SW480 (cell line): ENCODE results near the gene AHDC1.

Experiments used
- DNase-seq: peaks from one replicate; pipeline ENCODE4 v3.0.0-alpha.2; 2016; ENCODE audit warnings: low spot score

Gene AHDC1

GRCh38 chr1:27584453-27584852 is 19.5 kb downstream of the AHDC1 start:
- DNase-seq: no peak

- no peak for DNase-seq
Measured at GRCh38 chr1:27583479-27583878, 20.5 kb downstream of the AHDC1 start.

GRCh38 chr1:27581823-27582243 is 22.1 kb downstream of the AHDC1 start:
- no peak for DNase-seq

- DNase-seq: no peak
Measured at GRCh38 chr1:27577504-27578188, 26.3 kb downstream of the AHDC1 start.

GRCh38 chr1:27576806-27577227 is 27.1 kb downstream of the AHDC1 start:
- no peak for DNase-seq

GRCh38 chr1:27575840-27576331 is 28.1 kb downstream of the AHDC1 start:
- peak; percentile 78 for DNase-seq

GRCh38 chr1:27574871-27575831 is 28.8 kb downstream of the AHDC1 start:
- DNase-seq: peak; percentile 73

- no peak for DNase-seq
Measured at GRCh38 chr1:27574001-27574781, 29.8 kb downstream of the AHDC1 start.

- no peak for DNase-seq
Measured at GRCh38 chr1:27572679-27573426, 31.1 kb downstream of the AHDC1 start.

GRCh38 chr1:27572019-27572678 is 31.8 kb downstream of the AHDC1 start:
- DNase-seq: no peak

- no peak for DNase-seq
Measured at GRCh38 chr1:27571439-27572018, 32.4 kb downstream of the AHDC1 start.

GRCh38 chr1:27570784-27571183 is 33.2 kb downstream of the AHDC1 start:
- DNase-seq: no peak

GRCh38 chr1:27570356-27570755 is 33.6 kb downstream of the AHDC1 start:
- DNase-seq: no peak

- no peak for DNase-seq
Measured at GRCh38 chr1:27569506-27570291, 34.2 kb downstream of the AHDC1 start.

- DNase-seq: peak; percentile 28
Measured at GRCh38 chr1:27569088-27569460, 34.9 kb downstream of the AHDC1 start.

- peak; percentile 92 for DNase-seq
Measured at GRCh38 chr1:27568300-27569087, 35.5 kb downstream of the AHDC1 start.

- no peak for DNase-seq
Measured at GRCh38 chr1:27567971-27568299, 36.0 kb downstream of the AHDC1 start.

GRCh38 chr1:27567146-27567526 is 36.8 kb downstream of the AHDC1 start:
- DNase-seq: no peak
